Activated gamma-delta T cell (primary cell): ENCODE results near the gene PLD4.

ENCODE experiments used
- DNase-seq: peaks from one replicate; lab custom pipeline; 2025; lab: John Stamatoyannopoulos, UW

Gene PLD4

GRCh38 chr14:104975481-104976197 is 51.0 kb downstream of the PLD4 start:
- no peak for DNase-seq

GRCh38 chr14:104976198-104977007 is 51.7 kb downstream of the PLD4 start:
- peak; percentile 69 for DNase-seq

GRCh38 chr14:104977008-104977680 is 52.5 kb downstream of the PLD4 start:
- no peak for DNase-seq

DNA sequence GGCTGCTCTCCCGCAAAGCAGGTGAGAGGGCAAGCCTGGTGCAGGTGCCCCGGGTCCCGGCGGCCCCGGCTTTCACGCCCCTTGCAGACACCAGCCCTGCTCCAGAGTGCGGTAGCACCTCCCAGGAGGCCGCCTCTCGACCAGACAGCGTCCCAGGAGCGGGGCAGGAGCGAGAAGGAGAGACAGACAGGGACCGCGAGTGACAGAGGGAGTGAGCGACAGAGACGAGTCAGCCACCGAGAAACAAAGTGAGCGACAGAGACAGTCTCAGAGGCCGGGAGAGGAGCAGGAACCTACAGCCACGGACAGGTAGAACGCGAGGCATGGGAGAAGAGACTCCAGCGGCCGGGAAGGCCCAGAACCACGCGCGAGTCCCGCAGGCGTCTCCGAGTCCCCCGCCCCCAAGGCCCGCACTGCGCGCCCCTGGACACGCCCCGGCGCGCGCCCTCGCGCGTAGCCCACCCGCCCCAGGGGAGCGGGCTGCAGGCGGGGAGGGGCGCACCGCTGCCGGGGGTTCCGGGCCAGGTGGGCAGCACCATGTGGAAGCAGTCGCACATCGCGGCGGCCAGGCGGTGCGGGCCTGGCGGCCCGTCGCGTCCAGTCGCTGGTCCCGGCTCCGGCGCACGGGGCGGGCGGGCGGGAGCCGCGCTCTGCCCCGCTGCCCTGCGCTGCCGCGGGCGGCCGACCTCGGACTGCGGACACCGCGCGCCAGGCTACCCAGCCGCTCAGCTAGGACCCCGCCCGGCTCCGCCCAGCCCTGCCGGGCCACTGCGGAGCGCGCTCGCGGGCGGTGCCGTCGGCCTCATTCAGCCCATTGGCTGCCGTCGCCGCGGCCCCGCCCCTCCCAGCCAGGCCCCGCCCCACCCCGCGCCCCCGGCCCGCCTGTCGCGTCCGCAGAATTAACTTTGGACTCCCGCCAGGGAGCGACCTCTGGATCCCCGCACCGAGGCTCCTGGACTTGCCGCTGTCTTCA is 53.3 kb downstream of the PLD4 start, which contains the start of gene AHNAK2:
Gene AHNAK2 (minus strand): TSS at position 694 of the 973 bp plus-strand sequence. CDS start 137 bp downstream, at position 557.
- peak; percentile 35 for DNase-seq

- DNase-seq, result no peak
These were observed 54.3 kb downstream of the PLD4 start for GRCh38 chr14:104978746-104979691.

- no peak for DNase-seq
These were observed 55.3 kb downstream of the PLD4 start for GRCh38 chr14:104979758-104980610.

DNA sequence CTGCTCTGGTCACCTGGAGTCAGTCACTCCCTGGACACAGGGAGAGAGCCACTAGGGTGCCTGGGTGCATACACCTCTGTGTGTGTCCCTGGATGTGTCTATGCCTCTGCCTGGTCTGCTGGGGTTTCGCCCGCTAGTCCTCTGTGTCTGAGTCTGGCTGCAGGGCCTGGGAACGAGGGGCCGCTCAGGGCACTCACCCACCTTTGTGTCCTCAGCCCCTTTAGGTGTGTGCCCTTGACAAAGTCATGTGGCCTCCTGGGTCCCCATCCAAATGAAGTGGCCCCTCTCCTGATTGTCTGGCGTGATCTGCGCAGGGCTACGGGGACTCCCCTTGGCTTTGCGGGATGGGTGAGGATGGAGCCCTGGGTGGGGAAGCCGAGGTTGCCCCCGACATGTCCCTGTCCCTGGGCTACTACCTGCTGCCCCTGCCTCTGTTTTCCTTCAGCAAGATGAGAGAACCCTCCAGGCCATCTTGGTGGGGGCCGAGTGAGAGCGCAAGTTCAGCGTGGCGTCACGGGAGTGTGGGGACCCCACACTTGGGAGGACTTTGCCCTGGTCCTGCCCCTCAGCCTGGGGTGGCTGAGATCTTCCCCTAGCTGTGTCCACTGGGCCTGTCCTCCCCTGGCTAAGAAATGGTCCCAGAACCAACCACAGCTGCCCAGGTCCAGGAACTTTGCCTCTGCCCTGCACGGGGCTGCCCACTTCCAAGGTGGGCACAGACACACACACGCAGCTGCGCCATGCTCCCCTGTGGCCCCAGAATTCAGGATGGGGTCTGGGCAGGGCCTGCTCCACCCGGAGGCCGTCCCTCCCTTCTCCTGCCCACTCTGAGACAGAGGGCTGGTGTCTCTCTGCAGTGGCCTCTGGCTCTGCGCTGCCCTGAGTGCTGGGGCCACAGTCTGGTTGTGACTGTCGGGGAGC is 56.2 kb downstream of the PLD4 start:
- DNase-seq, result no peak

DNA sequence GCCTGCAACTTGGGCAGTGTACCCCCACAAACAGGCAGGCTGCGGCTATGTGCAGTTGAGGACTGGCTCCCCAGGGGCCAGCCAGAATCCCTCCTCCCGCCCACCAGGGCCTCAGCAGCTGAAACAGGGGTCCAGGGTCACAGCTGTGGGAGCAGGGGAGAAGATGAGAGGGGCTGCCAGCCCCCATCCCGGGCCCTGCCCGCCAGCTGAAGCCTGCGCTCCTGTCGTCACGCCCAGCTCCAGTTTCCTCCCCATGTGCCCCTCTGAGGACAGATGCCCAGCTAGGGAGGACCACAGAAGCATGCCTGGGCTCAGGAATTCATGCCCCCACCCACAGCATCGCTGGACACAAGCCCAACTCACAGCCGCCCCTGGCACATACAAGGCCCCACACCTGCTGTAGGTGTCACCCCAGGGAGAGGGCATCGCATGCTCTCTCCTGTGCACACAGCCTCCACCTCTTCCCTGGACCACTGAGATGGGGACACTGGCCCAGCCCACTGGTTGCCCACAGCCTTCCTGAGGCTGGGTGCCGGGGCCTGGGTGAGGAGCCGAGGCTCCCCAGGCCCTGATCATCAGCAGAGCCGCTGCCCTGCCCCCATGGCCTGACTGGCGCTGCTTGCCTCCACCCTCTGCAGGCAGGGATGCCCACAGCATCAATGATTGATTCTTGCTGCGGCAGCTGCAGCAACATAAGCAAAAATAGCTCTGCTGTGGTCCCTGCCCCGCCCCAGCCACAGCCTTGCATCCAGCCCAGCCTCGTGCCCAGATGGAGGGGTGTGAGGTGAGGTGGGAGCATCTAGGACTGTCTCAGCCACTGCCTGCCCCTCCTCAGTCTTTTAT is 57.2 kb downstream of the PLD4 start:
- no peak for DNase-seq

- DNase-seq, result no peak
These were observed 58.0 kb downstream of the PLD4 start for GRCh38 chr14:104982548-104983230.
